ENCODE results near the gene SPTLC1.

The SPTLC1 gene

GRCh38 chr9:91994422-91994821 is 120.8 kb downstream of the SPTLC1 start:
- no peak for TF ChIP-seq CTCF (IDR thresholded peaks at IDR 0.05; ENCODE audit: unreplicated experiment in 3 of 3)
- Mint-ChIP-seq H3K36me3 (ENCODE audit: low read depth) (no peaks in the 10 kb centered on the region), H3K27me3 (ENCODE audit: low read depth) (peaks cover 10% of the 10 kb centered on the region), H3K4me1 (peaks cover 15% of the 10 kb centered on the region), H3K27ac (no peak overlapping the region), H3K9me3 (peaks cover 2% of the 10 kb centered on the region), H3K4me3 (no peak overlapping the region)

GRCh38 chr9:91992461-91993041 is 122.7 kb downstream of the SPTLC1 start:
- H3K4me1 Mint-ChIP-seq: peaks cover 15% of the 10 kb centered on the region
- no peak for TF ChIP-seq CTCF (IDR thresholded peaks at IDR 0.05; ENCODE audit: unreplicated experiment in 3 of 3)
- peaks cover 10% of the 10 kb centered on the region for H3K27me3 Mint-ChIP-seq (ENCODE audit: low read depth)
- H3K36me3 Mint-ChIP-seq (ENCODE audit: low read depth): no peaks in the 10 kb centered on the region
- peak overlapping the region; percentile 74 to 91 (median 85) for H3K27ac Mint-ChIP-seq
- H3K4me3 Mint-ChIP-seq: no peak overlapping the region
- H3K9me3 Mint-ChIP-seq: peaks cover 8% of the 10 kb centered on the region

GRCh38 chr9:91991721-91992341 is 123.4 kb downstream of the SPTLC1 start:
- H3K36me3 Mint-ChIP-seq (ENCODE audit: low read depth): no peaks in the 10 kb centered on the region
- peaks cover 8% of the 10 kb centered on the region for H3K9me3 Mint-ChIP-seq
- H3K27ac Mint-ChIP-seq: peak overlapping the region; percentile 74 to 91 (median 85)
- H3K4me3 Mint-ChIP-seq: peak overlapping the region; percentile 14 to 42 (median 36)
- no peak for TF ChIP-seq CTCF (IDR thresholded peaks at IDR 0.05; ENCODE audit: unreplicated experiment in 3 of 3)
- peaks cover 15% of the 10 kb centered on the region for H3K4me1 Mint-ChIP-seq
- peaks cover 10% of the 10 kb centered on the region for H3K27me3 Mint-ChIP-seq (ENCODE audit: low read depth)

- H3K27me3 Mint-ChIP-seq (ENCODE audit: low read depth): peaks cover 6% of the 10 kb centered on the region
- no peak overlapping the region for H3K4me3 Mint-ChIP-seq
- TF ChIP-seq CTCF (IDR thresholded peaks at IDR 0.05; ENCODE audit: unreplicated experiment in 3 of 3): no peak
- H3K36me3 Mint-ChIP-seq (ENCODE audit: low read depth): no peaks in the 10 kb centered on the region
- no peak overlapping the region for H3K27ac Mint-ChIP-seq
- H3K4me1 Mint-ChIP-seq: no peaks in the 10 kb centered on the region
- peaks cover 23% of the 10 kb centered on the region for H3K9me3 Mint-ChIP-seq
Observed at GRCh38 chr9:91986248-91986647, 129.0 kb downstream of the SPTLC1 start.

GRCh38 chr9:91985692-91986091 is 129.5 kb downstream of the SPTLC1 start:
- Mint-ChIP-seq H3K27me3 (ENCODE audit: low read depth) (peaks cover 2% of the 10 kb centered on the region), H3K27ac (no peak overlapping the region), H3K4me3 (no peak overlapping the region), H3K36me3 (ENCODE audit: low read depth) (no peaks in the 10 kb centered on the region), H3K4me1 (no peaks in the 10 kb centered on the region), H3K9me3 (peaks cover 27% of the 10 kb centered on the region)
- TF ChIP-seq CTCF (IDR thresholded peaks at IDR 0.05; ENCODE audit: unreplicated experiment in 3 of 3): no peak

Data from nephron (organoid).